ENCODE measurements around the gene ZNF764. TPM values are rescaled to one million over a fixed set of nuclear protein-coding genes. Genes with fewer than 3 reads are reported as not detected.

ZNF764 gene
- total and polyA plus RNA-seq, 2 experiments from 2014 or later, result 5.6 to 12.9 TPM

GRCh38 chr16:30535777-30536190, 22.4 kb downstream of the ZNF764 start:
- ATAC-seq, result peak; percentile 73

More at GRCh38 chr16:30535777-30536190, 22.4 kb downstream of the ZNF764 start:
- no peaks in the 10 kb centered on the region for H3K36me3 ChIP-seq (ENCODE audit: insufficient read depth)
- peak; percentile 87 for DNase-seq (ENCODE audit: low spot score)
- no peaks in the 10 kb centered on the region for H3K9me3 Mint-ChIP-seq
- H3K9me2 ChIP-seq (ENCODE audit: insufficient read depth), result no peaks in the 10 kb centered on the region
- H3F3A ChIP-seq (replicated peaks; ENCODE audit: low read depth), result peaks cover 24% of the 10 kb centered on the region
- H3K27ac ChIP-seq (ENCODE audit: low read depth), result peak overlapping the region; percentile 100
- no peaks in the 10 kb centered on the region for H4K20me1 ChIP-seq (replicated peaks; ENCODE audit: insufficient read depth)
- H3K4me1 ChIP-seq (ENCODE audit: insufficient read depth), result peaks cover 16% of the 10 kb centered on the region
- TF ChIP-seq CTCF (conservative IDR thresholded peaks at IDR 0.05; ENCODE audit: low read depth in 2 of 2) (peak; percentile 43 to 60), POLR2AphosphoS5 (IDR thresholded peaks at IDR 0.05; ENCODE audit: low read depth) (no peak; the same call in 1 of the 2 replicates), REST (IDR thresholded peaks at IDR 0.05; ENCODE audit: unreplicated experiment) (no peak)
- H3K27me3 Mint-ChIP-seq (ENCODE audit: insufficient read depth, low read depth, poor library complexity), result peaks cover 13% of the 10 kb centered on the region
- H3K4me2 ChIP-seq, result peak overlapping the region; percentile 82
- peaks cover 23% of the 10 kb centered on the region for H3K4me1 Mint-ChIP-seq
- H3K4me3 ChIP-seq, result peak overlapping the region; percentile 67
- peaks cover 6% of the 10 kb centered on the region; the same call in 1 of the 2 replicates for H3K79me2 ChIP-seq (replicated peaks; ENCODE audit: insufficient read depth)
- H3K4me3 Mint-ChIP-seq, result peak overlapping the region; percentile 82
- H3K27me3 ChIP-seq (ENCODE audit: insufficient read depth), result no peaks in the 10 kb centered on the region
- peak overlapping the region; percentile 96 for H3K27ac Mint-ChIP-seq
- H2AFZ ChIP-seq, result no peak overlapping the region
- peaks cover 26% of the 10 kb centered on the region for H3K36me3 Mint-ChIP-seq (ENCODE audit: low read depth)

Data from GM23338 (cell line).